Nucleus accumbens (tissue), 56 donors: ENCODE results near the gene DEFB129.
"Not testable (repeated sequence)": the region's sequence is repeated elsewhere in the genome, so short reads cannot be mapped to it uniquely, and the experiment has no call there.

ENCODE experiments used
- DNase-seq, 56 donors: peaks; one replicate each; lab custom pipeline; 2025; lab: John Stamatoyannopoulos, UW

DEFB129 gene

GRCh38 chr20:226958-227357, at the start of gene DEFB129:
Gene DEFB129, plus strand, starts transcription at chr20:227258. Its CDS starts 31 bp downstream, at chr20:227289.
- no peak for DNase-seq

- DNase-seq: no peak
Observed at GRCh38 chr20:184288-184687, 42.8 kb upstream of the DEFB129 start.

- DNase-seq: no peak
Observed at GRCh38 chr20:187733-188132, 39.3 kb upstream of the DEFB129 start.

- DNase-seq: no peak
Observed at GRCh38 chr20:189611-190010, 37.4 kb upstream of the DEFB129 start, which contains the start of gene DEFB128. Gene DEFB128, minus strand, starts transcription at chr20:189711. Its CDS starts 88 bp downstream, at chr20:189623.

GRCh38 chr20:198225-198624, 28.8 kb upstream of the DEFB129 start:
- DNase-seq: no peak

GRCh38 chr20:199996-200395, 27.1 kb upstream of the DEFB129 start:
- DNase-seq: no peak

GRCh38 chr20:203630-204029, 23.4 kb upstream of the DEFB129 start:
- not testable (repeated sequence) for DNase-seq

- peak in 2 of 56 donors; percentile 0 for DNase-seq
Observed at GRCh38 chr20:208942-209566, 18.0 kb upstream of the DEFB129 start.

GRCh38 chr20:210809-211502, 16.1 kb upstream of the DEFB129 start:
- DNase-seq: no peak

GRCh38 chr20:214383-214782, 12.7 kb upstream of the DEFB129 start:
- DNase-seq: no peak

- DNase-seq: no peak
Observed at GRCh38 chr20:215796-216195, 11.3 kb upstream of the DEFB129 start.

GRCh38 chr20:217266-217665, 9.8 kb upstream of the DEFB129 start:
- DNase-seq: no peak

- DNase-seq: no peak
Observed at GRCh38 chr20:219290-220115, 7.6 kb upstream of the DEFB129 start.

GRCh38 chr20:221258-221830, 5.7 kb upstream of the DEFB129 start:
- DNase-seq: no peak

- not testable (repeated sequence) for DNase-seq
Observed at GRCh38 chr20:225879-226278, 1.2 kb upstream of the DEFB129 start.

GRCh38 chr20:227439-228105, 514 bp downstream of the DEFB129 start:
- DNase-seq: no peak

- DNase-seq: peak in 7 of 56 donors; percentile 0 to 14 (median 2)
Observed at GRCh38 chr20:235891-236290, 8.8 kb downstream of the DEFB129 start.

GRCh38 chr20:237489-237888, 10.4 kb downstream of the DEFB129 start:
- DNase-seq: peak in 22 of 56 donors; percentile 1 to 45 (median 12)

- no peak for DNase-seq
Observed at GRCh38 chr20:237929-238328, 10.9 kb downstream of the DEFB129 start.

- no peak for DNase-seq
Observed at GRCh38 chr20:242905-243304, 15.8 kb downstream of the DEFB129 start.
